Measurements from ENCODE around the gene BATF3. TPM values are rescaled to one million over a fixed set of nuclear protein-coding genes. Genes with fewer than 3 reads are reported as not detected.
"Not testable (repeated sequence)": the region's sequence is repeated elsewhere in the genome, so short reads cannot be mapped to it uniquely, and the experiment has no call there.

Gene BATF3
- total RNA-seq, 2 donors from 2014 or later = 0.20 to 0.34 TPM

DNA sequence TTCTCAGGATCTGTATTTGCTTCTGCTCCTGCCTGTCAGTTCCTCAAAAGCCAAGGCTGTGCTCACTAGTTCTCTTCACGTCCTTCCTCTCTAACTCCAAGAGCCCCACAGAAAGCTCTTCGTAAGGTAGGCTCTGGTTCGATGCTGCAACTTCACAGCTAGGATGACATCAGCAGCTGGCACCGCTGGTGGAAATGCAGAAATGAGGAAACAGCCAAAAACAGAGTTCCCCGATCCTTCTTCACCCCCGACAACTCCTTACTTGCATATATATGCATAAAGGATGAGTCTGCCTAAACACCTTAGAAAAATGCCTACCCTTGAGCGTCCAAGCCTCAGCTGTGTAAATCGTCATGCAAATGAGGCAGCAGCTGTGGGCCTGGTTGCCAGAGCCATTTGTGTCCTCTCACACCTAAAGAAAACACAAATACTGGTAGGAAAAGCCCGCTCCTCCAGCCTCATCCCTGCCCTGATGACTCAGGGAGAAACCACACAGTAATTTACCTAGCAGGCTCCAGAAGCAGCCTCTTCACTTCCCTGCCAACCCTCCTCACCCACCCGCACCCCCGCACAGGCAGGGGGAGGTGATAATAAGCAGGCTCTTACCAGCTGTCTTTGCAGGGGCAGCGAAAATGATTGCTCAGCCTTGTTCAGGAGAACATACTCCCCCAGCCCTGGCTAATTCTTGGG, 28.2 kb downstream of the BATF3 start:
- H3K9me3 ChIP-seq (ENCODE audit: control insufficient read depth, low read length, poor library complexity, severe bottlenecking) = no peaks in the 10 kb centered on the region
- DNase-seq (no peak), ATAC-seq (peak; percentile 60)
- H3K27me3 Mint-ChIP-seq = peaks cover 35% of the 10 kb centered on the region
- peak overlapping the region; percentile 19 for H3K4me3 Mint-ChIP-seq
- H3K27ac Mint-ChIP-seq = no peak overlapping the region
- no peaks in the 10 kb centered on the region for H3K36me3 Mint-ChIP-seq (ENCODE audit: low read depth)
- no peaks in the 10 kb centered on the region for H3K4me1 Mint-ChIP-seq

DNA sequence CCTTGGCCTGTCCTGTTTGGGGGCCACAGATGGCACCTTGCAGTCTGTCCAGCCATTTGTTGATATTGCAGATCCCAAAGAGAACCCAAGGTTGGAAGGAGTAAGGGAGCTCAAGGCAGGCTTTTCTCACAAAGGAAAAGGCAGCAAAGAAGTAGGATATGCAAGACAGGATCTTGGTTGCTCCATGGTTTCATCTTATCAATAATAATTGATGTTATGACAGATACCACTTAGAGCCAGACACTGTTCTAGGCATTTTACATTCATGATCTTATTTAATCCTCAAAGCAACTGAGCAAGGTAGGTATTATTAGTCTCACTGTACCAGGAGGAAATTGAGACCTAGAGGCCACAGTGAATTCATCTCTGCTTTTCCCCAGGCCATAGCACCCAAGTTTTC, 28.8 kb downstream of the BATF3 start:
- Mint-ChIP-seq H3K27ac (no peak overlapping the region), H3K36me3 (ENCODE audit: low read depth) (no peaks in the 10 kb centered on the region), H3K4me1 (no peaks in the 10 kb centered on the region), H3K4me3 (peak overlapping the region; percentile 19), H3K27me3 (peaks cover 35% of the 10 kb centered on the region)
- ATAC-seq (no peak), DNase-seq (no peak)
- no peaks in the 10 kb centered on the region for H3K9me3 ChIP-seq (ENCODE audit: control insufficient read depth, low read length, poor library complexity, severe bottlenecking)

GRCh38 chr1:212670301-212670700, 29.3 kb downstream of the BATF3 start:
- no peak for DNase-seq
- no peaks in the 10 kb centered on the region for H3K9me3 ChIP-seq (ENCODE audit: control insufficient read depth, low read length, poor library complexity, severe bottlenecking)
- no peak for ATAC-seq
- H3K4me1 Mint-ChIP-seq = peaks cover 4% of the 10 kb centered on the region
- H3K27ac Mint-ChIP-seq = no peak overlapping the region
- no peak overlapping the region for H3K4me3 Mint-ChIP-seq
- no peaks in the 10 kb centered on the region for H3K36me3 Mint-ChIP-seq (ENCODE audit: low read depth)
- H3K27me3 Mint-ChIP-seq = peaks cover 35% of the 10 kb centered on the region

GRCh38 chr1:212669600-212669999, 30.0 kb downstream of the BATF3 start:
- no peak overlapping the region for H3K4me3 Mint-ChIP-seq
- H3K9me3 ChIP-seq (ENCODE audit: control insufficient read depth, low read length, poor library complexity, severe bottlenecking) = no peaks in the 10 kb centered on the region
- peaks cover 6% of the 10 kb centered on the region for H3K4me1 Mint-ChIP-seq

DNA sequence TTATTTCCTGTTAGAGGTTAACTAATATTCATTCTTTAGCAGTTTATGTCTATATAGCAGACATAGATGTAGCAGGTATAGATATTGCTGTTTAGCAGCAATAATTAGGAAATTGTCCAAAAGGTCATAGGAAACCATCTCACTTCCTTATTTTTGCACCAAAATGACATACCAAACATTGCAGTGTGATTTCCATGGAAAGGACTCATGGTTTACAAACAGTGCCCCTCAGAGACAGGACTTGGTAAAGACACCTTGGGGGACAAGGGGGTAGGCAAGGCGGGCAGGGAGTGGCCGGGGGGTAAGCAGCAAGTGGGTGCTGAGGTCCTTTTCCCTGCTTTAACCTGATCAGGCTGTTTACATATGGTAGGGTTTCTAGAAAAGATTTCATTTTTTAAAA, 30.5 kb downstream of the BATF3 start:
- Mint-ChIP-seq H3K27ac (no peak overlapping the region), H3K4me3 (no peak overlapping the region)
- DNase-seq = no peak

More at GRCh38 chr1:212669600-212669999, 30.0 kb downstream of the BATF3 start:
- ATAC-seq = no peak
- Mint-ChIP-seq H3K27me3 (peaks cover 35% of the 10 kb centered on the region), H3K27ac (no peak overlapping the region), H3K36me3 (ENCODE audit: low read depth) (no peaks in the 10 kb centered on the region)
- DNase-seq = no peak

DNA sequence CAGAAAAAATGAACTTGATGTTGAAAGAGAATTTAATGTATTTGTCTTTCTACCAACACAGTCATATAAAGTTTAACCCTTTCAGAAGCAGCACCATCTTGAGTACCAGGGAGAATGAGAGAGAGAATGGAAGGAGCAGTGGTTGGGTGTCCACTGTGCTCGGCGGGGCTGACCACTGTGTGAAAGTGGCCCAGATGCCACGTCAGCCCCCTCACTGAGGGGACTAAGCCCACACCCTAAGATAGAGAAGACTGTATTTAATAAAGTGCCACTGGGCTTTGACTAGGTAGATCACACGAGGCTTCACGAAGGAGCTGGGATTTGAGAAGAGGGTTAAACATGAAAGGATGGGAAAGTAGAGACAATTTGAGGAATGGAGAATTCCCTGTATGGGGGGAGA, 31.2 kb downstream of the BATF3 start:
- no peaks in the 10 kb centered on the region for H3K36me3 Mint-ChIP-seq (ENCODE audit: low read depth)
- ATAC-seq (no peak), DNase-seq (no peak)
- peaks cover 6% of the 10 kb centered on the region for H3K4me1 Mint-ChIP-seq
- H3K4me3 Mint-ChIP-seq = no peak overlapping the region
- H3K27me3 Mint-ChIP-seq = peaks cover 35% of the 10 kb centered on the region
- no peaks in the 10 kb centered on the region for H3K9me3 ChIP-seq (ENCODE audit: control insufficient read depth, low read length, poor library complexity, severe bottlenecking)
- no peak overlapping the region for H3K27ac Mint-ChIP-seq

More for the DNA sequence above, 30.5 kb downstream of the BATF3 start:
- H3K27me3 Mint-ChIP-seq = peaks cover 35% of the 10 kb centered on the region
- H3K36me3 Mint-ChIP-seq (ENCODE audit: low read depth) = no peaks in the 10 kb centered on the region
- peaks cover 6% of the 10 kb centered on the region for H3K4me1 Mint-ChIP-seq
- no peak for ATAC-seq
- no peaks in the 10 kb centered on the region for H3K9me3 ChIP-seq (ENCODE audit: control insufficient read depth, low read length, poor library complexity, severe bottlenecking)

DNA sequence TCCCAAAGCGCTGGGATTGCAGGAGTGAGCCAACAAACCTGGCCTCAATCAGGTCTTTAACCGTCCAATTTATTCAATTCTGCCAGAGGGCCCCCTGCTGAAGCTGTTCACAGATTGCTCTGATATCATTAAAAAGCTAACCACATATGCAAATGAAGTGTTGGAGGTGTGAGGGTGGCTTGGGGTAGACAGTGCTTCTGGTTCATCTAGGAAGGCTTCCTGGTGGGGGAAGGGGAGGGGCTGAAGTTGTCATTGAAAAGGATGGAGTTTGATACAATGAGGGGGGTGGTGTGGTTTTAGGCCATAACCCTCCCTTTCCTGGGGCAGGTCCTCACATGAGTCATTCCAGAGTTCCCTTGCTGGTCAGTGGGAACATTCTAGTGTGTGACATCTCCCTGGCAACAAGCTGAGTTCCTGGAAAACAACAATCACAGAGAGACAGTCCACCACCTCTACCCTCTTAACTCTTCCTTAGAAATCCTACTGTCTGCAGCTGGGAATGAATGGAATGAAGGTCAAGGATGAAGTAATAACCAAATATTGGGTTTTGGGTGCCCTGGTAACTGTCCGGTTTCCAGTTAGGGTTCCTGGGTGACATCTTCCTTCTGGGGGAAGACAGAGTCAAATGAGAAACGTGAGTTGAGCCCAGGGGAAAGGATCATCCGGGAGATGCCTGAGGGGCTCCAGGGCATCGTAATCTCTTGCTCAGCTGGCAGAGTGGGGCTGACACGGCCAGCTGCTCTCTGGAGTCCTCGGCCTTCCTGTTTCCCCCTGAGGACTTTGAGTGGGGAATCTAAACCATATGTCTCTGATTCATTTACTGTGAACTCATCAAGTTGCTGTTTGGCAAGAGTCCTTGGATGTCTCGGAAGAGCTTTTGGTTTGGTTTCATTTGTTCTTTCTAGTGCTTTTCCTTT, 32.2 kb downstream of the BATF3 start:
- ATAC-seq (no peak), DNase-seq (no peak)
- peak overlapping the region; percentile 9 for H3K4me3 Mint-ChIP-seq
- peaks cover 35% of the 10 kb centered on the region for H3K27me3 Mint-ChIP-seq
- H3K36me3 Mint-ChIP-seq (ENCODE audit: low read depth) = no peaks in the 10 kb centered on the region
- H3K27ac Mint-ChIP-seq = no peak overlapping the region
- peaks cover 6% of the 10 kb centered on the region for H3K4me1 Mint-ChIP-seq
- no peaks in the 10 kb centered on the region for H3K9me3 ChIP-seq (ENCODE audit: control insufficient read depth, low read length, poor library complexity, severe bottlenecking)

DNA sequence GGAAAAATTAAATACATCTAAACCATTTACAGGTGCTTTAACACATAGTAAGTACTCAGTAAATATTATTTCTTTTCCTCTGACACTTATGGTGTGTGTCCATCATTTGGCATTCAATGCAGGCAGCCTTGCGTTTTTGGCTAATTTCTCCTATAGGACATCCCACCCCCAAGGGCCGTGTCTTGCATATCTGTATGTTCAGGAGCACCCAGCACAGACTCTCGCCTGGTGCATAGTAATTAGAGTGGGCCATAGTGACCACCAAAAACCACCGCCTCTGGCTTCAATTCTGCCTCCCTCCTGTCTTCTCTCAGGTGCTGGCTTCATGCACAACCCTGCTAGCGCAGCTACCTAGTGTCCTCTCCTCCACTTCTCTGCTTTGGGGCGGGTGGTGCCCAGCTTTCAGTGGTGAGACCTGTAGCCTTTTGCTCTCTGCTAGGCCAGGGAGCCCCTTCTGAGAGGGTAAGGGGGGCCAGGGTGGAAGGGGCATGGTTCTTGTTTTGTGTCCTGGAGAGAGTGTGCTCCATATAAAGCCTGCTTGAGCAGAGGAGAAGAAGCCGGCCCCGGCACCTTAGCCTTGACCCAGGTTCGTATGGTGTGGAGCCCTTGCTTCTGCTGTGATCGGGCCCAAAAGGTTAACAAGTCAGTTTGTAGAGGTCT, 33.4 kb downstream of the BATF3 start:
- Mint-ChIP-seq H3K27me3 (peaks cover 29% of the 10 kb centered on the region), H3K27ac (no peak overlapping the region), H3K36me3 (ENCODE audit: low read depth) (no peaks in the 10 kb centered on the region), H3K4me1 (peaks cover 6% of the 10 kb centered on the region), H3K4me3 (no peak overlapping the region)
- ATAC-seq = no peak
- H3K9me3 ChIP-seq (ENCODE audit: control insufficient read depth, low read length, poor library complexity, severe bottlenecking) = no peaks in the 10 kb centered on the region
- DNase-seq = no peak

GRCh38 chr1:212665241-212666115, 34.2 kb downstream of the BATF3 start:
- peak overlapping the region; percentile 87 for H3K4me3 Mint-ChIP-seq
- DNase-seq (peak; percentile 61 to 78 (median 68)), ATAC-seq (peak; percentile 97)
- H3K36me3 Mint-ChIP-seq (ENCODE audit: low read depth) = no peaks in the 10 kb centered on the region
- no peaks in the 10 kb centered on the region for H3K9me3 ChIP-seq (ENCODE audit: control insufficient read depth, low read length, poor library complexity, severe bottlenecking)
- H3K27me3 Mint-ChIP-seq = peaks cover 22% of the 10 kb centered on the region
- peak overlapping the region; percentile 11 for H3K27ac Mint-ChIP-seq
- H3K4me1 Mint-ChIP-seq = peaks cover 6% of the 10 kb centered on the region

GRCh38 chr1:212664409-212665199, 35.0 kb downstream of the BATF3 start:
- H3K36me3 Mint-ChIP-seq (ENCODE audit: low read depth) = no peaks in the 10 kb centered on the region
- ATAC-seq (no peak), DNase-seq (no peak)
- no peak overlapping the region for H3K4me3 Mint-ChIP-seq
- peaks cover 18% of the 10 kb centered on the region for H3K27me3 Mint-ChIP-seq
- H3K9me3 ChIP-seq (ENCODE audit: control insufficient read depth, low read length, poor library complexity, severe bottlenecking) = no peaks in the 10 kb centered on the region
- no peak overlapping the region for H3K27ac Mint-ChIP-seq
- peaks cover 6% of the 10 kb centered on the region for H3K4me1 Mint-ChIP-seq

DNA sequence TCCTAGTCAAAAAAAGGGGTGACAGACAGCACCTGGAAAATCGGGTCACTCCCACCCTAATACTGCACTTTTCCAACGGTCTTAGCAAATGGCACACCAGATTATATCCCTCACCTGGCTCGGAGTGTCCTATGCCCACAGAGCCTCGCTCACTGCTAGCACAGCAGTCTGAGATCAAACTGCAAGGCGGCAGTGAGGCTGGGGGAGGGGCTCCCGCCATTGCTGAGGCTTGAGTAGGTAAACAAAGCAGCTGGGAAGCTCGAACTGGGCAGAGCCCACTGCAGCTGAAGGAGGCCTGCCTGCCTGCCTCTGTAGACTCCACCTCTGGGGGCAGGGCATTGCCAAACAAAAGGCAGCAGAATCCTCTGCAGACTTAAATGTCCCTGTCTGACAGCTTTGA, 41.4 kb downstream of the BATF3 start:
- not testable (repeated sequence) for H3K4me1 Mint-ChIP-seq; ATAC-seq; H3K9me3 ChIP-seq (ENCODE audit: control insufficient read depth, low read length, poor library complexity, severe bottlenecking); H3K27ac Mint-ChIP-seq; H3K36me3 Mint-ChIP-seq (ENCODE audit: low read depth); DNase-seq; H3K4me3 Mint-ChIP-seq
- peaks cover 41% of the 10 kb centered on the region for H3K27me3 Mint-ChIP-seq

GRCh38 chr1:212656730-212657129, 42.9 kb downstream of the BATF3 start:
- no peak for DNase-seq
- H3K36me3 Mint-ChIP-seq (ENCODE audit: low read depth) = peaks cover 6% of the 10 kb centered on the region
- H3K4me3 Mint-ChIP-seq = no peak overlapping the region
- peaks cover 46% of the 10 kb centered on the region for H3K27me3 Mint-ChIP-seq
- H3K4me1 Mint-ChIP-seq = no peaks in the 10 kb centered on the region
- ATAC-seq = no peak
- H3K9me3 ChIP-seq (ENCODE audit: control insufficient read depth, low read length, poor library complexity, severe bottlenecking) = no peaks in the 10 kb centered on the region
- H3K27ac Mint-ChIP-seq = no peak overlapping the region
